ENCODE measurements around the gene TCP10L. TPM values are rescaled to one million over a fixed set of nuclear protein-coding genes. Genes with fewer than 3 reads are reported as not detected.
"Not testable (repeated sequence)": the region's sequence is repeated elsewhere in the genome, so short reads cannot be mapped to it uniquely, and the experiment has no call there.

The TCP10L gene
- total and polyA plus RNA-seq, 2 donors, result 1.0 to 2.5 TPM

DNA sequence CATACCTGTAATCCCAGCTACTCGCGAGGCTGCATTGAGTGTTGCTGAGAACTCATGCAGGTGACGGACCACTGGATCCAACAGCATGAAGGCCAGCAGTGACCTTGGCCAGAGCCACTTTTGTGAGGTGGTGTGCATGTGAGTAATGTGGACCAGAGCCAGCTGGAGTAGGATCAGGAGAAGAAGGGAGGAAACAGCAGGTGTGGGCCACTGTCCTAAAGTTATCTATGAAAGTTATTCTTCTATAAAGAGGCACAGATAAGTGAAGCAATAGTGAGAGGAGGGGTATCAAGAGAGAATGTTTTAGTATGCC is 47.8 kb downstream of the TCP10L start:
- Histone ChIP-seq H3K27me3 (ENCODE audit: control insufficient read depth in 2 of 2, insufficient read depth in 1 of 2, low read length in 1 of 2) (no peaks in the 10 kb centered on the region), H3K27ac (ENCODE audit: low read depth in 1 of 2, low read length in 1 of 2) (no peak overlapping the region), H3K4me3 (ENCODE audit: low read length in 2 of 2) (no peak overlapping the region), H3K4me1 (ENCODE audit: control insufficient read depth in 2 of 2, insufficient read depth in 2 of 2, low read length in 2 of 2) (peaks cover 0 to 2% of the 10 kb centered on the region in 2 donors), H3K9me3 (ENCODE audit: control insufficient read depth in 2 of 2, insufficient read depth in 1 of 2, low read length in 1 of 2) (no peaks in the 10 kb centered on the region), H3K36me3 (ENCODE audit: control insufficient read depth in 2 of 2, insufficient read depth in 2 of 2, low read length in 1 of 2) (peaks cover 2 to 4% of the 10 kb centered on the region in 2 donors)
- DNase-seq (ENCODE audit: low read depth in 6 of 9, low spot score in 9 of 9), result no peak
- 97% methylated on average over 3 of the region's 3 CpGs for WGBS

DNA sequence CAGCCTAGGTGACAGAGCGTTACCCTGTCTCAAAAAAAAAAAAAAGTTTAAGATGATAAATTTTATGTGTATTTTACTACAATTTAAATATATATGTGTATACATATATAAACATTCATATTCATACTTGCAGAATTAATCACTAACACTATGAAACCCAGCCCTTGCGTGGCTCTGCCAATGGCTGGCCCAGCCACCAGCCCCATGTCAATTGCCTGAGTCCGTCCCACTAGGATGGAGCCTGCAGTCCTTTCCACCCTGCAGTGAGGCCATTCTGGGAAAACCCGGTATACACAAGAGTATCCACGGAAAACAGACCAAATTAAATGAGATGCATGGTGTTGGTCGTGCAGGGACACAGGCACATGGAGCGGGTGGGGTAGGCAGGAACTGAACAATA is 49.7 kb downstream of the TCP10L start:
- Histone ChIP-seq H3K36me3 (ENCODE audit: control insufficient read depth in 2 of 2, insufficient read depth in 2 of 2, low read length in 1 of 2) (peaks cover 2 to 4% of the 10 kb centered on the region in 2 donors), H3K4me1 (ENCODE audit: control insufficient read depth in 2 of 2, insufficient read depth in 2 of 2, low read length in 2 of 2) (peaks cover 0 to 2% of the 10 kb centered on the region in 2 donors), H3K27me3 (ENCODE audit: control insufficient read depth in 2 of 2, insufficient read depth in 1 of 2, low read length in 1 of 2) (no peaks in the 10 kb centered on the region), H3K4me3 (ENCODE audit: low read length in 2 of 2) (no peak overlapping the region), H3K9me3 (ENCODE audit: control insufficient read depth in 2 of 2, insufficient read depth in 1 of 2, low read length in 1 of 2) (no peaks in the 10 kb centered on the region), H3K27ac (ENCODE audit: low read depth in 1 of 2, low read length in 1 of 2) (no peak overlapping the region)
- WGBS, result 96% methylated on average over 7 of the region's 7 CpGs
- DNase-seq (ENCODE audit: low read depth in 6 of 9, low spot score in 9 of 9), result no peak

DNA sequence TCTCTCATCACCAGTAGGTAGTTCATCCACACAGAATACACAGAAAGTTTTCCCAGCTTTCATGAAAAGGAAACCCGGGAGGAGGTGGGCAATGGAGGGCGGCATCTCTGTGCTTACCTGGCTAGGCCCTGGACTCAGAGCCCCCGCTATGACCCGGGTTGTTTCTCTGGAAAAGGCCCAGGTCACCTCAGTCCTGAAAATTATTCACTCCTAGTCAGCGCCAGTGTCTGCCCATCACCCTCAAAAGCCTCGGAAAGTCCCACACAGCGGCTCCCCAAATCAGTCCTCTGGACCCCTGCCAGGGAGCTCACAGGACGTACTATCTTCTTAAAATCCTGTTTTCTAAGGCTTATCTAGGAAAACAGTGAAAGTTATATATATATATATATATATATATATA is 51.2 kb downstream of the TCP10L start:
- H3K36me3 ChIP-seq (ENCODE audit: control insufficient read depth in 2 of 2, insufficient read depth in 2 of 2, low read length in 1 of 2), result peaks cover 2 to 4% of the 10 kb centered on the region in 2 donors
- H3K9me3 ChIP-seq (ENCODE audit: control insufficient read depth in 2 of 2, insufficient read depth in 1 of 2, low read length in 1 of 2), result no peaks in the 10 kb centered on the region
- H3K4me3 ChIP-seq (ENCODE audit: low read length in 2 of 2), result no peak overlapping the region
- H3K27ac ChIP-seq (ENCODE audit: low read depth in 1 of 2, low read length in 1 of 2), result no peak overlapping the region
- 97% methylated on average over 8 of the region's 8 CpGs for WGBS
- DNase-seq (ENCODE audit: low read depth in 6 of 9, low spot score in 9 of 9), result no peak
- no peaks in the 10 kb centered on the region for H3K27me3 ChIP-seq (ENCODE audit: control insufficient read depth in 2 of 2, insufficient read depth in 1 of 2, low read length in 1 of 2)
- H3K4me1 ChIP-seq (ENCODE audit: control insufficient read depth in 2 of 2, insufficient read depth in 2 of 2, low read length in 2 of 2), result peaks cover 0 to 2% of the 10 kb centered on the region in 2 donors

DNA sequence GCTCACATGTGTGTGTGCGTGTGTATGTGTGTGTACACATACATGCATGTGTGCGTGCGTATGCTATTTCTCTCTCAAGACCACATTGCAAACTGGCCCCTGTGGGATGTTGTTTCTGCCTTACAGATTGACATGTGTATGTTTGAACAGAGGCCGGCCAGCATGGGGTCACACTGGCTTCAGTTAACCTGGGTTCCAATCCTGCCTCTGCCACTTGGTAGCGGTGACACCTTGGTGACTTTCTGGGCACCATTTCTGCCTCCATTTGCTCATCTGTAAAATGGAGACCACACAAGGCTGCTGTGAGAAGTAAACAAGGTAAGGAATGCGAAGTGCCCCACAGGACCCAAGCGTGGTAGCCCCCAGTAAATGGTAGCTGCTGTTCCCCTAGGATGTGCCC is 51.7 kb downstream of the TCP10L start:
- no peak for DNase-seq (ENCODE audit: low read depth in 6 of 9, low spot score in 9 of 9)
- WGBS, result 98% methylated on average over 7 of the region's 7 CpGs
- H3K27ac ChIP-seq (ENCODE audit: low read depth in 1 of 2, low read length in 1 of 2), result no peak overlapping the region
- H3K4me3 ChIP-seq (ENCODE audit: low read length in 2 of 2), result no peak overlapping the region
- no peaks in the 10 kb centered on the region for H3K27me3 ChIP-seq (ENCODE audit: control insufficient read depth in 2 of 2, insufficient read depth in 1 of 2, low read length in 1 of 2)
- peaks cover 2 to 4% of the 10 kb centered on the region in 2 donors for H3K36me3 ChIP-seq (ENCODE audit: control insufficient read depth in 2 of 2, insufficient read depth in 2 of 2, low read length in 1 of 2)
- H3K4me1 ChIP-seq (ENCODE audit: control insufficient read depth in 2 of 2, insufficient read depth in 2 of 2, low read length in 2 of 2), result peaks cover 0 to 2% of the 10 kb centered on the region in 2 donors
- no peaks in the 10 kb centered on the region for H3K9me3 ChIP-seq (ENCODE audit: control insufficient read depth in 2 of 2, insufficient read depth in 1 of 2, low read length in 1 of 2)

DNA sequence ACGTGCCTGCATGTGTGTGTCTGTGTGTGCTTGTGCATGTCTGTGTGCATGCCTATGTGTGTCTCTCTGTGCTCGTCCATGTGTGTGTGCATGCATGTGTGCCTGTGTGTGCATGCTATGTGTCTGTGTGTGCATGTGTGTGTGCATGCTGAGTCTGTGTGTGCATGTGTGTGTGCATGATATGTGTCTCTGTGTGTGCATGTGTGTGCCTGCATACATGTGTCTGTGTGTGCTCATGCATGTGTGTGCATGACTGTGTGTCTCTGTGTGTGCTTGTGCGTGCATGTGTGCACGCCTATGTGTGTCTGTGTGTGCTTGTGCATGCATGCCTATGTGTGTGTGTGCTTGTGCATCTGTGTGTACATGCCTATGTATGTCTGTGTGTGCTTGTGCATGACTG is 52.3 kb downstream of the TCP10L start:
- no peak for DNase-seq (ENCODE audit: low read depth in 6 of 9, low spot score in 9 of 9)
- H3K4me3 ChIP-seq (ENCODE audit: low read length in 2 of 2), result no peak overlapping the region
- peaks cover 2 to 4% of the 10 kb centered on the region in 2 donors for H3K36me3 ChIP-seq (ENCODE audit: control insufficient read depth in 2 of 2, insufficient read depth in 2 of 2, low read length in 1 of 2)
- H3K9me3 ChIP-seq (ENCODE audit: control insufficient read depth in 2 of 2, insufficient read depth in 1 of 2, low read length in 1 of 2), result no peaks in the 10 kb centered on the region
- no peaks in the 10 kb centered on the region for H3K4me1 ChIP-seq (ENCODE audit: control insufficient read depth in 2 of 2, insufficient read depth in 2 of 2, low read length in 2 of 2)
- no peaks in the 10 kb centered on the region for H3K27me3 ChIP-seq (ENCODE audit: control insufficient read depth in 2 of 2, insufficient read depth in 1 of 2, low read length in 1 of 2)
- no peak overlapping the region for H3K27ac ChIP-seq (ENCODE audit: low read depth in 1 of 2, low read length in 1 of 2)
- WGBS, result 93% methylated on average over 4 of the region's 4 CpGs

GRCh38 chr21:32532636-32533035 is 52.7 kb downstream of the TCP10L start:
- H3K4me1 ChIP-seq (ENCODE audit: control insufficient read depth in 2 of 2, insufficient read depth in 2 of 2, low read length in 2 of 2), result no peaks in the 10 kb centered on the region
- peaks cover 2 to 4% of the 10 kb centered on the region in 2 donors for H3K36me3 ChIP-seq (ENCODE audit: control insufficient read depth in 2 of 2, insufficient read depth in 2 of 2, low read length in 1 of 2)
- WGBS, result 95% methylated on average over 6 of the region's 6 CpGs
- H3K9me3 ChIP-seq (ENCODE audit: control insufficient read depth in 2 of 2, insufficient read depth in 1 of 2, low read length in 1 of 2), result no peaks in the 10 kb centered on the region
- H3K27ac ChIP-seq (ENCODE audit: low read depth in 1 of 2, low read length in 1 of 2), result no peak overlapping the region
- no peak overlapping the region for H3K4me3 ChIP-seq (ENCODE audit: low read length in 2 of 2)
- DNase-seq (ENCODE audit: low read depth in 6 of 9, low spot score in 9 of 9), result no peak
- no peaks in the 10 kb centered on the region for H3K27me3 ChIP-seq (ENCODE audit: control insufficient read depth in 2 of 2, insufficient read depth in 1 of 2, low read length in 1 of 2)

DNA sequence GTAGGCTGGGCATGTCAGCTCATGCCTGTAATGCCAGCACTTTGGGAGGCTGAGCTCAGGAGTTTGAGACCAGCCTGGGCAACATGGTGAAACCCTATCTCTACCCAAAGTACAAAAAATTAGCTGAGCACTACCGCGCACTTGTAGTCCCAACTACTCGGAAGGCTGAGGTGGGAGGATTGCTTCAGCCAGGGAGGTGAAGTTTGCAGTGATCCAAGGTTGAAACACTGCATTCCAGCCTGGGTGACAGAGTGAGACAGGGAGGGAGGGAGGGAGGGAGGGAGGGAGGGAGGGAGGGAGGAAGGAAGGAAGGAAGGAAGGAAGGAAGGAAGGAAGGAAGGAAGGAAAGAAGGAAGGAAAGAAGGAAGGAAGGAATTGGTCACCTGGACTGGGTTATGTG is 53.8 kb downstream of the TCP10L start:
- not testable (repeated sequence) for H3K27me3 ChIP-seq (ENCODE audit: control insufficient read depth in 2 of 2, insufficient read depth in 1 of 2, low read length in 1 of 2)

GRCh38 chr21:32530809-32531208 is 54.5 kb downstream of the TCP10L start:
- not testable (repeated sequence) for H3K4me1 ChIP-seq (ENCODE audit: control insufficient read depth in 2 of 2, insufficient read depth in 2 of 2, low read length in 2 of 2); H3K27ac ChIP-seq (ENCODE audit: low read depth in 1 of 2, low read length in 1 of 2); DNase-seq (ENCODE audit: low read depth in 6 of 9, low spot score in 9 of 9); H3K4me3 ChIP-seq (ENCODE audit: low read length in 2 of 2); H3K36me3 ChIP-seq (ENCODE audit: control insufficient read depth in 2 of 2, insufficient read depth in 2 of 2, low read length in 1 of 2); H3K27me3 ChIP-seq (ENCODE audit: control insufficient read depth in 2 of 2, insufficient read depth in 1 of 2, low read length in 1 of 2); H3K9me3 ChIP-seq (ENCODE audit: control insufficient read depth in 2 of 2, insufficient read depth in 1 of 2, low read length in 1 of 2)
- 96% methylated on average over 7 of the region's 7 CpGs for WGBS

More for the DNA sequence above, 53.8 kb downstream of the TCP10L start:
- 97% methylated on average over 3 of the region's 3 CpGs for WGBS
- DNase-seq (ENCODE audit: low read depth in 6 of 9, low spot score in 9 of 9); H3K4me3 ChIP-seq (ENCODE audit: low read length in 2 of 2); H3K36me3 ChIP-seq (ENCODE audit: control insufficient read depth in 2 of 2, insufficient read depth in 2 of 2, low read length in 1 of 2); H3K27ac ChIP-seq (ENCODE audit: low read depth in 1 of 2, low read length in 1 of 2); H3K9me3 ChIP-seq (ENCODE audit: control insufficient read depth in 2 of 2, insufficient read depth in 1 of 2, low read length in 1 of 2); H3K4me1 ChIP-seq (ENCODE audit: control insufficient read depth in 2 of 2, insufficient read depth in 2 of 2, low read length in 2 of 2): not testable (repeated sequence)

- WGBS, result 95% methylated on average over 4 of the region's 4 CpGs
- H3K4me3 ChIP-seq (ENCODE audit: low read length in 2 of 2), result no peak overlapping the region
- peaks cover 0 to 6% of the 10 kb centered on the region in 2 donors for H3K4me1 ChIP-seq (ENCODE audit: control insufficient read depth in 2 of 2, insufficient read depth in 2 of 2, low read length in 2 of 2)
- H3K27ac ChIP-seq (ENCODE audit: low read depth in 1 of 2, low read length in 1 of 2), result no peak overlapping the region
- H3K27me3 ChIP-seq (ENCODE audit: control insufficient read depth in 2 of 2, insufficient read depth in 1 of 2, low read length in 1 of 2), result no peaks in the 10 kb centered on the region
- no peak for DNase-seq (ENCODE audit: low read depth in 6 of 9, low spot score in 9 of 9)
- H3K36me3 ChIP-seq (ENCODE audit: control insufficient read depth in 2 of 2, insufficient read depth in 2 of 2, low read length in 1 of 2), result peaks cover 2 to 4% of the 10 kb centered on the region in 2 donors
- H3K9me3 ChIP-seq (ENCODE audit: control insufficient read depth in 2 of 2, insufficient read depth in 1 of 2, low read length in 1 of 2), result no peaks in the 10 kb centered on the region
Measured at GRCh38 chr21:32529679-32530078, 55.6 kb downstream of the TCP10L start.

- Histone ChIP-seq H3K9me3 (ENCODE audit: control insufficient read depth in 2 of 2, insufficient read depth in 1 of 2, low read length in 1 of 2) (no peaks in the 10 kb centered on the region), H3K27me3 (ENCODE audit: control insufficient read depth in 2 of 2, insufficient read depth in 1 of 2, low read length in 1 of 2) (no peaks in the 10 kb centered on the region), H3K27ac (ENCODE audit: low read depth in 1 of 2, low read length in 1 of 2) (no peak overlapping the region), H3K4me1 (ENCODE audit: control insufficient read depth in 2 of 2, insufficient read depth in 2 of 2, low read length in 2 of 2) (peaks cover 0 to 6% of the 10 kb centered on the region in 2 donors), H3K4me3 (ENCODE audit: low read length in 2 of 2) (no peak overlapping the region), H3K36me3 (ENCODE audit: control insufficient read depth in 2 of 2, insufficient read depth in 2 of 2, low read length in 1 of 2) (no peaks in the 10 kb centered on the region)
- DNase-seq (ENCODE audit: low read depth in 6 of 9, low spot score in 9 of 9), result no peak
- WGBS, result 80% methylated on average over 7 of the region's 7 CpGs
Measured at GRCh38 chr21:32525282-32525681, 60.0 kb downstream of the TCP10L start.
